Caco-2 (cell line): ENCODE results near the gene TMEM223. TPM values are rescaled to one million over a fixed set of nuclear protein-coding genes. Genes with fewer than 3 reads are reported as not detected.
"Not testable (repeated sequence)": the region's sequence is repeated elsewhere in the genome, so short reads cannot be mapped to it uniquely, and the experiment has no call there.

Experiments
- BruUV-seq: library from RNA; stranded (reverse); fragments of 400-500 nt; replicated peaks from 2 replicates; lab custom pipeline; 2021; lab: Mats Ljungman, UMichigan
- CTCF ChIA-PET: fragments of 300-600 bp; sonication (Branson Sonifier 250); formaldehyde crosslinking; loops from one replicate; lab custom pipeline; 2022; ENCODE audit warnings: antibody characterized with exemption; lab: Charles Lee
- POLR2A ChIA-PET: fragments of 300-600 bp; sonication (Branson Sonifier 250); formaldehyde crosslinking; loops from one replicate; lab custom pipeline; 2022; ENCODE audit warnings: antibody characterized with exemption; lab: Charles Lee
- DNase-seq, 2 experiments: peaks; one replicate each; pipeline versions ENCODE4 v3.0.0 to v3.0.0-alpha.2; 2020 to 2022
- H3K27me3 ChIP-seq: replicated peaks from 2 replicates; pipeline ENCODE4 v1.6.0; 2011; ENCODE audit warnings: low read length; ENCODE audit not compliant: control insufficient read depth, insufficient read depth
- H3K36me3 ChIP-seq: 2 replicates; pipeline ENCODE4 v1.5.1; 2011; ENCODE audit warnings: low read length; ENCODE audit not compliant: control insufficient read depth, insufficient read depth
- H3K4me1 ChIP-seq: fragments of 250-450 bp; sonication (Bioruptor Pico); 2 replicates; pipeline ENCODE4 v1.5.1; 2020; ENCODE audit warnings: mild to moderate bottlenecking
- H3K4me3 ChIP-seq: 2 replicates; pipeline ENCODE4 v1.5.1; 2011; ENCODE audit warnings: low read depth, mild to moderate bottlenecking, control low read depth, low read length
- H3K9me3 ChIP-seq: fragments of 250-450 bp; sonication (Bioruptor Pico); 2 replicates; pipeline ENCODE4 v1.5.1; 2020; ENCODE audit warnings: mild to moderate bottlenecking, moderate library complexity
- H3K27ac Mint-ChIP-seq: one replicate; pipeline ENCODE4 v1.8.0; 2022; ENCODE audit warnings: mixed read lengths; ENCODE audit not compliant: unreplicated experiment
- H3K27me3 Mint-ChIP-seq: one replicate; pipeline ENCODE4 v1.8.0; 2022; ENCODE audit warnings: mixed read lengths; ENCODE audit not compliant: insufficient read depth, unreplicated experiment
- H3K36me3 Mint-ChIP-seq: one replicate; pipeline ENCODE4 v1.8.0; 2022; ENCODE audit warnings: mild to moderate bottlenecking, mixed read lengths; ENCODE audit not compliant: insufficient read depth, unreplicated experiment
- H3K4me1 Mint-ChIP-seq: one replicate; pipeline ENCODE4 v1.8.0; 2022; ENCODE audit warnings: low read depth, mixed read lengths; ENCODE audit not compliant: unreplicated experiment
- H3K4me3 Mint-ChIP-seq: one replicate; pipeline ENCODE4 v1.8.0; 2022; ENCODE audit warnings: mild to moderate bottlenecking, moderate library complexity, mixed read lengths; ENCODE audit not compliant: unreplicated experiment
- H3K9me3 Mint-ChIP-seq: one replicate; pipeline ENCODE4 v1.8.0; 2022; ENCODE audit warnings: mixed read lengths; ENCODE audit not compliant: unreplicated experiment
- intact Hi-C: fragments of 100-400 bp; cut with micrococcal nuclease; formaldehyde crosslinking; loops from one replicate; pipeline ENCODE4 v1.10.0; 2022; ENCODE audit not compliant: unreplicated experiment
- microRNA-seq: library from miRNA; unstranded; fragments of <30 nt; microRNA quantifications from one replicate; pipeline ENCODE4 v1.2.0, GENCODE V29; 2022
- total RNA-seq: library from RNA; stranded (reverse); gene quantifications from 2 replicates; pipeline ENCODE4 v1.2.3, GENCODE V29; 2022
- TF ChIP-seq, protein P1 (sequence below), 2 experiments: fragments of 200-600 bp in 1 of 2; IDR thresholded peaks; 1 replicate in 1 of 2; 2 replicates in 1 of 2; pipeline versions ENCODE4 v1.5.1 to v1.8.0; 2011 to 2022; ENCODE audit warnings: antibody characterized with exemption in 1 of 2, control low read depth in 1 of 2, inconsistent platforms in 1 of 2, low read depth in 1 of 2, low read length in 1 of 2, mild to moderate bottlenecking in 1 of 2, moderate library complexity in 1 of 2; ENCODE audit not compliant: insufficient read depth in 1 of 2, severe bottlenecking in 1 of 2, unreplicated experiment in 1 of 2

TMEM223 gene
- total RNA-seq, 1 experiment from 2014 or later = 22.7 TPM

DNA sequence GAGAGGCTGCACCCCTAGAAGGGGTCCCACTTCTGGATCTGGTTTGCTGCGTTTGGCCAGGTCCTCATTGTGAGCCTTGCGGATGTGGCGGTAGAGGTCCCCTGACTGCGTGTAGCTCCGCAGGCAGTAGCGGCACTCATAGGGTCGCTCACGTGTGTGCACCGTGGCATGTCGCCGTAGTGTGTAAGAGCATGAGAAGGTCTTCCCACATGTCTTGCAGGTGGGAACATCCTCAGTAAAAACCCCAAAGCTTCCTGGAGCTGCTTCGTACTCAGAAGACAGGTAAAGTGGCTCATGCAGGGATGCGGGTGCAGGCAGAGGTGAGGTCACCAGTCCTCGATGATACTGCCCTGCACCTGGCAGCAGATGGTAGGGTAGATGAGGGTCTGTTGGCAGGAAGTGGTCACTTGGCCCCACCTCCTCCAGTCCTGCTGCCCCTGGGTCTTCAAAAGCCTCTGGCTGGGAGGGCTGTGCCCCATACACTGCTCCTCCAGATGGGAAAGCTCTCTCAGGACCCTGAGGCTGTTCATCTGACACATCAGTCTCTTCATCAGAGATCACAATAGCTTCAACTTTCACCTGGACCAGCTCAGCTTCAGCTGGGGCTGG, 39.5 kb downstream of the TMEM223 start:
- POLR2A ChIA-PET = interaction anchor here (0.5 to 1.7 kb wide), 2 partner anchors 10 to 80 kb away, joined by 3 to 11 read pairs; partner anchors contain the start of genes POLR2G and STX5
- Mint-ChIP-seq H3K27me3 (no peaks in the 10 kb centered on the region), H3K9me3 (no peaks in the 10 kb centered on the region), H3K36me3 (peaks cover 23% of the 10 kb centered on the region), H3K4me3 (no peak overlapping the region), H3K27ac (no peak overlapping the region), H3K4me1 (no peaks in the 10 kb centered on the region)
- BruUV-seq = no TSS peak
- intact Hi-C loops = loop anchor here (2.0 kb wide), 1 partner anchor 23 kb away; the partner anchor contains the start of gene TTC9C
- no peak overlapping the region for H3K4me3 ChIP-seq
- no peaks in the 10 kb centered on the region for H3K9me3 ChIP-seq
- TF ChIP-seq, protein P1, sequence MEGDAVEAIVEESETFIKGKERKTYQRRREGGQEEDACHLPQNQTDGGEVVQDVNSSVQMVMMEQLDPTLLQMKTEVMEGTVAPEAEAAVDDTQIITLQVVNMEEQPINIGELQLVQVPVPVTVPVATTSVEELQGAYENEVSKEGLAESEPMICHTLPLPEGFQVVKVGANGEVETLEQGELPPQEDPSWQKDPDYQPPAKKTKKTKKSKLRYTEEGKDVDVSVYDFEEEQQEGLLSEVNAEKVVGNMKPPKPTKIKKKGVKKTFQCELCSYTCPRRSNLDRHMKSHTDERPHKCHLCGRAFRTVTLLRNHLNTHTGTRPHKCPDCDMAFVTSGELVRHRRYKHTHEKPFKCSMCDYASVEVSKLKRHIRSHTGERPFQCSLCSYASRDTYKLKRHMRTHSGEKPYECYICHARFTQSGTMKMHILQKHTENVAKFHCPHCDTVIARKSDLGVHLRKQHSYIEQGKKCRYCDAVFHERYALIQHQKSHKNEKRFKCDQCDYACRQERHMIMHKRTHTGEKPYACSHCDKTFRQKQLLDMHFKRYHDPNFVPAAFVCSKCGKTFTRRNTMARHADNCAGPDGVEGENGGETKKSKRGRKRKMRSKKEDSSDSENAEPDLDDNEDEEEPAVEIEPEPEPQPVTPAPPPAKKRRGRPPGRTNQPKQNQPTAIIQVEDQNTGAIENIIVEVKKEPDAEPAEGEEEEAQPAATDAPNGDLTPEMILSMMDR (IDR thresholded peaks at IDR 0.05; ENCODE audit: insufficient read depth in 1 of 2, low read depth in 1 of 2, low read length in 1 of 2, severe bottlenecking in 1 of 2, unreplicated experiment in 1 of 2) = no peak
- CTCF ChIA-PET = no interaction called here
- no peak for DNase-seq
- peaks cover 9% of the 10 kb centered on the region; the same call in 1 of the 2 replicates for H3K4me1 ChIP-seq
- H3K36me3 ChIP-seq = peaks cover 3% of the 10 kb centered on the region
- H3K27me3 ChIP-seq = no peaks in the 10 kb centered on the region

DNA sequence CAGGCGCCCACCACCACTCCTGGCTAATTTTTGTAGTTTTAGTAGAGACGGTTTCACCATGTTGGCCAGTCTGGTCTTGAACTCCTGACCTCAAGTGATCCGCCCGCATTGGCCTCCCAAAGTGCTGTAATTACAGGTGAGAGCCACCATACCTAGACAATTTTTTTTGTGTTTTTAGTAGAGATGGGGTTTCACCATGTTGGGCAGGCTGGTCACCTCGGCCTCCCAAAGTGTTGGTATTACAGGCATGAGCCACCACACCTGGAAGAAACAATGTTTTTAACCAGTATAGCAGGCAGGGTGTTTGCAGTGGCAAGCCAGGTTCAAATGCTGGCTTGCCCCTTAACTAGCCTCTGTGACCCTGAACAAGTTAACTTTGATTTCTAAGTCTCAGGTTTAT, 41.9 kb downstream of the TMEM223 start:
- H3K27me3 ChIP-seq, H3K27ac Mint-ChIP-seq, intact Hi-C loops, H3K4me1 Mint-ChIP-seq, H3K9me3 ChIP-seq, H3K27me3 Mint-ChIP-seq, H3K4me3 Mint-ChIP-seq, H3K4me3 ChIP-seq, BruUV-seq, H3K36me3 ChIP-seq, H3K4me1 ChIP-seq, H3K9me3 Mint-ChIP-seq, DNase-seq: not testable (repeated sequence)
- ChIA-PET CTCF (interaction anchor here (0.7 kb wide), 1 partner anchor 1502 kb away, joined by 8 read pairs; no protein-coding TSS in a partner anchor), POLR2A (interaction anchor here (0.7 to 1.8 kb wide), 3 partner anchors 21 to 91 kb away, joined by 3 to 16 read pairs (median 5); partner anchors contain the start of genes HNRNPUL2 and TAF6L)
- peaks cover 23% of the 10 kb centered on the region for H3K36me3 Mint-ChIP-seq

DNA sequence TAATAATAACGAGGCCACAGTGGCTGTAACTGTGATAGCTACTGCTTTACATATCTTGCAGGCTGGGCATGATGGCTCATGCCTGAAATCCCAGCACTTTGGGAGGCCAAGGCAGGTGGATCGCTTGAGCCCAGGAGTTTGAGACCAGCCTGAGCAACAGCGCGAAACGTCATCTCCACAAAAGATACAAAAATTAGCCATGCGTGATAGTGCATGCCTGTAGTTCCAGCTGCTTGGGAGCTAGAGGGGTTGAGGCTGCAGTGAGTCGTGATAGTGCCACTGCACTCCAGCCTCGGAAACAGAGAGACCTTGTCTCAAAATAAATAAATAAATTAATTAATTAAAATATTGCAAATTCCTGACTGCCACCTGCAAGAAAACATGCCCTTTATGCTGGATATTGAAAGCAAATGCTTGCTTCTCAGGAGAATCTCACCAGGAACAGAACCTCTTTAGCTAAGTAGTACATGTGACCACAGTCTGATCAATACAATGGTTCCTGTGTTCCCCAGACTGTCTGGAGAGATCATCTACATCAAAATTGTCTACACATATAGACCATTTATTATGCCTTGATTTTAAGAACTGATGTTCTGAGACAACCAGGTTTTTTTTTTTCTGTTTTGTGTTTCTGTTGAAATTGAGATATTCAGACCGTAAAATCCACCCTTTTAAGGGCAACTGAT, 44.2 kb downstream of the TMEM223 start:
- POLR2A ChIA-PET = no interaction called here

More for the DNA sequence above, 44.2 kb downstream of the TMEM223 start:
- Mint-ChIP-seq H3K27me3 (no peaks in the 10 kb centered on the region), H3K4me1 (no peaks in the 10 kb centered on the region), H3K4me3 (no peak overlapping the region), H3K9me3 (no peaks in the 10 kb centered on the region), H3K36me3 (peaks cover 5% of the 10 kb centered on the region), H3K27ac (no peak overlapping the region)
- Histone ChIP-seq H3K4me3 (no peak overlapping the region), H3K36me3 (no peaks in the 10 kb centered on the region; the same call in none of the 2 replicates), H3K27me3 (no peaks in the 10 kb centered on the region), H3K9me3 (no peaks in the 10 kb centered on the region), H3K4me1 (no peaks in the 10 kb centered on the region)
- CTCF ChIA-PET = interaction anchor here (1.3 to 1.5 kb wide), 2 partner anchors 22 to 39 kb away, joined by 3 to 4 read pairs; no protein-coding TSS in a partner anchor
- BruUV-seq = no TSS peak
- TF ChIP-seq, protein P1 (IDR thresholded peaks at IDR 0.05; ENCODE audit: insufficient read depth in 1 of 2, low read depth in 1 of 2, low read length in 1 of 2, severe bottlenecking in 1 of 2, unreplicated experiment in 1 of 2) = no peak
- no peak for DNase-seq
- intact Hi-C loops = no loop called here

Small RNA genes lying within 50 kb of the gene (microRNA-seq; reads per million reads assigned to microRNA genes)
- gene MIR6514 (1.5 reads per million), gene MIR6748 (not detected)

Other genes with a start within 250 kb of the TMEM223 start
- gene AHNAK, start 245.2 kb downstream of the TMEM223 start, total RNA-seq = 312 and 324 TPM in 2 replicates
- 2,004 and 2,035 TPM in 2 replicates for gene EEF1G, start 218.1 kb downstream of the TMEM223 start, total RNA-seq
- 27.2 and 30.2 TPM in 2 replicates for gene TUT1, start 200.5 kb downstream of the TMEM223 start, total RNA-seq
- gene MTA2, start 190.1 kb downstream of the TMEM223 start, total RNA-seq = 134 and 135 TPM in 2 replicates
- gene EML3, start 179.2 kb downstream of the TMEM223 start, total RNA-seq = 61.2 and 68.7 TPM in 2 replicates
- gene ROM1, start 178.7 kb downstream of the TMEM223 start, total RNA-seq = 1.1 and 1.3 TPM in 2 replicates
- 37.2 and 37.6 TPM in 2 replicates for gene B3GAT3, start 170.0 kb downstream of the TMEM223 start, total RNA-seq
- 414 and 442 TPM in 2 replicates for gene GANAB, start 145.4 kb downstream of the TMEM223 start, total RNA-seq
- gene INTS5, start 138.7 kb downstream of the TMEM223 start, total RNA-seq = 22.2 TPM in 2 replicates
- gene C11orf98, start 126.8 kb downstream of the TMEM223 start, total RNA-seq = 115 and 123 TPM in 2 replicates
- gene CSKMT, start 126.7 kb downstream of the TMEM223 start, total RNA-seq = 38.2 and 40.1 TPM in 2 replicates
- 23.9 and 24.0 TPM in 2 replicates for gene UQCC3, start 120.3 kb downstream of the TMEM223 start, total RNA-seq
- 11.9 and 13.6 TPM in 2 replicates for gene LBHD1, start 119.7 kb downstream of the TMEM223 start, total RNA-seq
- 116 and 118 TPM in 2 replicates for gene UBXN1, start 112.9 kb downstream of the TMEM223 start, total RNA-seq
- 0.35 and 0.64 TPM in 2 replicates for gene LRRN4CL, start 102.5 kb downstream of the TMEM223 start, total RNA-seq
- 39.2 and 48.2 TPM in 2 replicates for gene BSCL2, start 84.6 kb downstream of the TMEM223 start, total RNA-seq
- gene GNG3, start 84.3 kb downstream of the TMEM223 start, total RNA-seq = not detected in 2 replicates
- gene HNRNPUL2, start 64.5 kb downstream of the TMEM223 start, total RNA-seq = 60.0 and 62.9 TPM in 2 replicates
- 47.0 and 53.6 TPM in 2 replicates for gene TTC9C, start 63.5 kb downstream of the TMEM223 start, total RNA-seq
- 8.2 and 10.9 TPM in 2 replicates for gene ZBTB3, start 37.8 kb downstream of the TMEM223 start, total RNA-seq
- 139 TPM in 2 replicates for gene POLR2G, start 30.4 kb downstream of the TMEM223 start, total RNA-seq
- 26.8 and 30.1 TPM in 2 replicates for gene TAF6L, start 20.6 kb downstream of the TMEM223 start, total RNA-seq
- gene TMEM179B, start 4.6 kb downstream of the TMEM223 start, total RNA-seq = 59.9 and 68.4 TPM in 2 replicates
- gene NXF1, start 13.4 kb upstream of the TMEM223 start, total RNA-seq = 77.5 and 77.6 TPM in 2 replicates
- gene STX5, start 40.0 kb upstream of the TMEM223 start, total RNA-seq = 39.9 and 44.2 TPM in 2 replicates
- gene TEX54, start 40.8 kb upstream of the TMEM223 start, total RNA-seq = 0.95 TPM in 1 of 2 replicates, not detected in the other
- 112 and 115 TPM in 2 replicates for gene WDR74, start 47.6 kb upstream of the TMEM223 start, total RNA-seq
- 763 and 879 TPM in 2 replicates for gene SLC3A2, start 88.9 kb upstream of the TMEM223 start, total RNA-seq
- not detected in 2 replicates for gene CHRM1, start 129.4 kb upstream of the TMEM223 start, total RNA-seq
- not detected in 2 replicates for gene SLC22A6, start 193.0 kb upstream of the TMEM223 start, total RNA-seq
- gene SLC22A8, start 223.8 kb upstream of the TMEM223 start, total RNA-seq = not detected in 2 replicates